Measurements from ENCODE around the gene LHX4. TPM values are rescaled to one million over a fixed set of nuclear protein-coding genes. Genes with fewer than 3 reads are reported as not detected.

Gene LHX4
- polyA plus RNA-seq, 1 donor: 1.6 TPM

- DNase-seq: no peak
Measured at GRCh38 chr1:180312926-180313325, 82.9 kb downstream of the LHX4 start.

- DNase-seq: no peak
Measured at GRCh38 chr1:180327089-180327488, 97.0 kb downstream of the LHX4 start.

Other genes starting within 250 kb of the LHX4 start
- 26.5 TPM for gene QSOX1, start 75.4 kb upstream of the LHX4 start, polyA plus RNA-seq (ENCODE audit: insufficient read length)